Endometrial microvascular endothelial cells (primary cell): ENCODE results near the gene PILRB. TPM values are rescaled to one million over a fixed set of nuclear protein-coding genes. Genes with fewer than 3 reads are reported as not detected.
"Not testable (repeated sequence)": the region's sequence is repeated elsewhere in the genome, so short reads cannot be mapped to it uniquely, and the experiment has no call there.

ENCODE experiments used
- in situ Hi-C: cut with HindIII; loops from 2 replicates; pipeline ENCODE4 v1.10.0; 2017; ENCODE audit warnings: low sequenced_read_pairs, low pct_unique_long_range_greater_than_20kb; ENCODE audit errors: inconsistent ontology term
- total RNA-seq: library from RNA; depleted of rRNA; stranded (reverse); fragments of >200 nt; gene quantifications from one replicate; pipeline ENCODE4 v1.2.3, GENCODE V29; 2015; ENCODE audit errors: inconsistent ontology term

PILRB gene
- total RNA-seq, 1 donor from 2014 or later, result 20.9 TPM

- in situ Hi-C loops, result no loop called here
Measured at GRCh38 chr7:100352984-100353684, 4.8 kb upstream of the PILRB start.

DNA sequence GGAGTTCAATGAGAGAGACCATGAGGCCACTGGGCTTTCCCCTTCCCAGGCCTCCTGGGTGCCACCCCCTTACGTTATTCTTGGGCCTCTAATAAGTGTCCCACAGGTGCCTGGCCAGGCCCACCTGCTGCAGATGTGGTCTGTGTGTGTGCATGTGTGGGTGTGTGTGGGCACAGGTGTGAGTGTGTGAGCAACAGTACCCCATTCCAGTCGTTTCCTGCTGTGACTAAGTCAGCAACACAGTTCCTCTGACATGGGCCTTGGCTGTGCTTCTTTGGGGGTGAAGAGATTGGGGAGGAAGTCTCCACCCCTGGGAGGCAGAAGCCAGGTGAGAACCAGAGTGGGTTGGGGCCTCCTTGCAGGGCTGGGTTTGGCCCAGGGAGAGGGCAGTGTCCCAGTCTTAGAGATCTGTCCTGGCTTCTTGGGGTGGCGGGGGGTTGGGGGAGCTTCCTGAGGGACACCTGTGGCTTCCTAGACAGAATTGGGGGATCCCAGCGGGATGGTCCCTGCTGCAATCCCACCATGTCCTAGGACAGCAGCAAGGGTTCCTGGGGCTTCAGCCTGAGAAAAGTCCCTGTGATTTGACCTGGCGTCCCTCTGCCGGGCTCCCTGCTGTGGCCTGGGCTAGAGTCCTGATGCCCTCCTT is 4.1 kb upstream of the PILRB start:
- in situ Hi-C loops, result no loop called here

DNA sequence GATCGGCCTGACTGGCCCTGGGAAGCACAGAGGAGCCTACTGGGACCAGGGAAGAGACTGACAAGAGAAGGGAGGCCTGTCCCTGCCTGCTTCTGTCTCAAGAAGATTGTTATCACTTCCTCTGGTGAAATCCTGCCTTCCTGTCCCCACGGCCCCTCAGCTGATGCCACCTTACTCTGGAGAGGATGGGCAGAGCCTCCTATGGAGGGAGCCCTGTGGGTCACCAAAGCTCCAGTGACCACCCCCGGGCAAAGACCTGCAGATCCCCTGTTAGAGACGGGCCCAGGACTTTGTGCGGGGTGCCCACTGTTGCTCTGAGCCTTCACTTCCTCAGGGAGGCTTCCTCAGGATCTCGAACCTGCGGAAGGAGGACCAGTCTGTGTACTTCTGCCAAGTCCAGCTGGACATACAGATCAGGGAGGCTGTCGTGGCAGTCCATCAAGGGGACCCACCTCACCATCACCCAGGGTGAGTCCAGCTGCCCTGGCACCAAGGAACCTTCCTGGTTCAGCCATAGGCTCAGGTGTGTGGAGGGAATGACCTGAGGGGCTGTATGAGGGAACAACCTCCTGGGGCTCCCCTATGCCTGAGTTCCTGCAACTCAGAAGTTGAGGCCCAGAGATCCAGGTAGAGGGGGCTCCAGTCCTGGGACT is 1.4 kb upstream of the PILRB start:
- in situ Hi-C loops, result no loop called here

DNA sequence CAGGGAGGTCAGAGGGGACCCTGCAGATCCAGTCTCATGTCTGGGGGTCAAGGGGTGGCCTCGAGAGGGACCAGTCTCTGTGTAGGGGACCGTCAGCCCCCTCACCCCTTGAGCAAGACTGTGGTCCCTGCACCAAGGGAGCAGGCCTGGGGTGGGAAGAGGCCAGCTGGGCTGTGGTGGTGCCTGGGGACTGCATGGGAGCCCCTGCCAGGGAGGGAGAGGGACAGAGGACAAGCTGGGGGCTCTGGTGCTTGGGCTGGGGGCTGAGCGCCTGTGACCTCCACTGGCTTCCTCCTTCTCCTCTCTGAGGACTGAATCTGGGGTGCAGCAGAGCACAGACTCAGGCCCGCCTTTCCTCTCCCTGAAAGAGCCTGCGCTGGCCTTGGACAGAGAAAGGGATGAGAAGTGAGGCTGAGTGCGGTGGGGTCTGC is 771 bp upstream of the PILRB start:
- in situ Hi-C loops, result no loop called here

DNA sequence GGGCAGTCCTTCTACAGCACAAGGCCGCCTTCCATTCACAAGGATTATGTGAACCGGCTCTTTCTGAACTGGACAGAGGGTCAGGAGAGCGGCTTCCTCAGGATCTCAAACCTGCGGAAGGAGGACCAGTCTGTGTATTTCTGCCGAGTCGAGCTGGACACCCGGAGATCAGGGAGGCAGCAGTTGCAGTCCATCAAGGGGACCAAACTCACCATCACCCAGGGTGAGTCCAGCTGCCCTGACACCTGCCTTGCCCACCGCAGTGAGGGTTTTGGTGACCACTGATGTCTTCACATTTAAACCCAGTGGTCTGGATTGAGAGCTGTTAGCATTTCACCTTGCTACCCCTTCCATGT is 918 bp downstream of the PILRB start:
- in situ Hi-C loops, result no loop called here

- in situ Hi-C loops, result no loop called here
Measured at GRCh38 chr7:100360135-100360854, 2.4 kb downstream of the PILRB start.

DNA sequence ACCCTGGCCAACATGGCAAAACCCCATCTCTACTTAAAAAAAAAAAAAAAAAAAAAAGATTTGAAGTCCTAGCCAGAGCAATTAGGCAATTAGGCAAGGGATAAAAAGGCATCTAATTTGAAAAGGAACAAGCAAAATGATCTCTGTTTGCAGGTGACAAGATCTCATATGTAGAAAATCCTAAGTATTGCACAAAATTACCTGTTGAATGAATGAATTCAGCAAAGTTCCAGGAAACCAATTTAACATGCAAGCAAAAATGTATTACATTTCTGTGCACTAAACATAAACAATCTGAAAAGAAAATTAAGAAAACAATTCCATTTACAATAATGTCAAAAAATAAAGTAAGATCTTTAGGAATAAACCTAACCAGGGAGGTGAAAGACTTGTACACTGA is 5.2 kb downstream of the PILRB start:
- in situ Hi-C loops, result no loop called here

- in situ Hi-C loops, result not testable (repeated sequence)
Measured at GRCh38 chr7:100363797-100364196, 5.9 kb downstream of the PILRB start.

- in situ Hi-C loops, result no loop called here
Measured at GRCh38 chr7:100364480-100364879, 6.6 kb downstream of the PILRB start.

DNA sequence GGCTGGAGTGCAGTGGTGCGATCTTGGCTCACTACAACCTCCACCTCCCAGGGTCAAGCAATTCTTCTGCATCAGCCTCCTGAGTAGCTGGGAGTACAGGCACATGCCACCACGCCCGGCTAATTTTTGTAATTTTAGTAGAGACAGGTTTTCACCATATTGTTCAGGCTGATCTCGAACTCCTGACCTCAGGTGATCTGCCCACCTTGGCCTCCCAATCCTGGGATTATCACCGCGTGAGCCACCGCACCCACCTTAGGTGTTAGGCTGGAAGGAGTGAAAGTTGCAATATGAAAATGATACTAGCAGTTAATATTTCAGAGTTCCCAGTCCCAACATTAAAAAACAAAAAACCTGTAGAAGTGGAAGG is 8.1 kb downstream of the PILRB start:
- in situ Hi-C loops, result not testable (repeated sequence)

GRCh38 chr7:100366411-100367250 is 8.7 kb downstream of the PILRB start:
- in situ Hi-C loops, result no loop called here

- in situ Hi-C loops, result no loop called here
Measured at GRCh38 chr7:100367251-100367620, 9.3 kb downstream of the PILRB start.

- in situ Hi-C loops, result no loop called here
Measured at GRCh38 chr7:100367676-100368613, 10.0 kb downstream of the PILRB start.

GRCh38 chr7:100369105-100369504 is 11.2 kb downstream of the PILRB start:
- in situ Hi-C loops, result no loop called here

DNA sequence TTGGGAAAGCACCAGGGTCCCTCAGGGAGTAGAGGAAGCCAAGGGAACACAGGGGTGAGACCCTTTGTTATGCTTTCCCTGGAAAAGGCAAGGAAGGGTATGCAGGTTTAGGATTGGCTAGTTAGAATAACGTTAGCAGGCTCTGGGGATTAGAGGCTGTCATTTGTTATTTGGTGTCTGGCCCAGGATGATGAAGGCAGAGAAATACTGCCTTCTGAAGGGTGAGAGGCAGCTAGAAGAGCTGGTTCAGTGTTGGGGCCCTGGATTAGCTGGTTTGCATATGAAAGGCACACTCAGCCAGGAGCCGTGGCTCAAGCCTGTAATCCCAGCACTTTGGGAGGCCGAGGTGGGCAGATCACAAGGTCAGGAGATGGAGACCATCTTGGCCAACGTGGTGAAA is 12.4 kb downstream of the PILRB start:
- in situ Hi-C loops, result no loop called here

GRCh38 chr7:100370746-100371145 is 12.8 kb downstream of the PILRB start:
- in situ Hi-C loops, result no loop called here

- in situ Hi-C loops, result no loop called here
Measured at GRCh38 chr7:100371561-100372171, 13.7 kb downstream of the PILRB start.

DNA sequence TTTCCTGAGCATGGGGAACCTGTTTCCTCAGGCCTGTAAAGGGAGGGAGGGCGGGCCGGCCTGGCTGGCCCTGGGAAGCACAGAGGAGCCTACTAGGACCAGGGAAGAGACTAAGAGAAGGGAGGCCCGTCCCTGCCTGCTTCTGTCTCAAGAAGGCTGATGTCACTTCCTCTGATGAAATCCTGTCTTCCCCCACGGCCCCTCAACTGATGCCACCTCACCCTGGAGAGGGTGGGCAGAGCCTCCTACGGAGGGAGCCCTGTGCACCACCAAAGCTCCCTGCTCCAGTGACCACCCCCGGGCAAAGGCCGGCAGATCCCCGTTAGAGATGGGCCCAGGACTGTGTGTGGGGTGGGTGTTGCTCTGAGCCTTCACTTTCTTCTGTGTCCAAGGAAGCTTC is 14.3 kb downstream of the PILRB start:
- in situ Hi-C loops, result no loop called here
